WTC11 (cell line): ENCODE measurements around the gene FGF1. TPM values are rescaled to one million over a fixed set of nuclear protein-coding genes. Genes with fewer than 3 reads are reported as not detected.

Experiments
- ATAC-seq: fragments of 200-7000 bp; cut with Tn5 transposase; 2 replicates; pipeline ENCODE4 v1.10.0; 2021; ENCODE audit warnings: mild to moderate bottlenecking, moderate library complexity
- CTCF ChIA-PET: fragments of 300-600 bp; sonication (Branson Sonifier 250); formaldehyde crosslinking; loops from one replicate; lab custom pipeline; 2021; ENCODE audit warnings: antibody characterized with exemption; lab: Charles Lee
- POLR2A ChIA-PET: fragments of 350-600 bp; sonication (Branson Sonifier 250); formaldehyde crosslinking; loops from one replicate; lab custom pipeline; 2021; ENCODE audit warnings: antibody characterized with exemption; lab: Charles Lee
- DNase-seq: peaks from one replicate; pipeline ENCODE4 v3.0.0; 2021; ENCODE audit warnings: low spot score
- H3K27ac Mint-ChIP-seq: 2 replicates; pipeline ENCODE4 v1.8.0; 2021; ENCODE audit warnings: mixed read lengths
- H3K27me3 Mint-ChIP-seq: 2 replicates; pipeline ENCODE4 v1.8.0; 2021; ENCODE audit warnings: low read depth, mild to moderate bottlenecking, moderate library complexity, mixed read lengths
- H3K36me3 Mint-ChIP-seq: 2 replicates; pipeline ENCODE4 v1.8.0; 2021; ENCODE audit warnings: mixed read lengths
- H3K4me1 Mint-ChIP-seq: 2 replicates; pipeline ENCODE4 v1.8.0; 2022; ENCODE audit warnings: mixed read lengths
- H3K4me3 Mint-ChIP-seq: 2 replicates; pipeline ENCODE4 v1.8.0; 2021; ENCODE audit warnings: mild to moderate bottlenecking, moderate library complexity, mixed read lengths
- H3K9me3 Mint-ChIP-seq: 2 replicates; pipeline ENCODE4 v1.8.0; 2021; ENCODE audit warnings: mixed read lengths
- EMX1 ChIP-seq: fragments of 250-450 bp; sonication (Bioruptor Pico); IDR thresholded peaks from 2 replicates; pipeline ENCODE4 v1.8.0; 2021; ENCODE audit warnings: mild to moderate bottlenecking
- ESRRA ChIP-seq: sonication (generic); formaldehyde crosslinking; IDR thresholded peaks from 2 replicates; pipeline ENCODE4 v1.8.1; 2022; ENCODE audit warnings: mild to moderate bottlenecking, missing genetic modification reagents, borderline replicate concordance
- FOXK1 ChIP-seq: sonication (generic); formaldehyde crosslinking; IDR thresholded peaks from 2 replicates; pipeline ENCODE4 v1.8.0; 2022; ENCODE audit warnings: mild to moderate bottlenecking, moderate library complexity, missing genetic modification reagents
- GRHL2 ChIP-seq: fragments of 250-450 bp; sonication (Bioruptor Pico); IDR thresholded peaks from 2 replicates; pipeline ENCODE4 v1.8.0; 2022; ENCODE audit warnings: mild to moderate bottlenecking, moderate library complexity; ENCODE audit not compliant: insufficient replicate concordance, severe bottlenecking
- JUN ChIP-seq: sonication (generic); formaldehyde crosslinking; IDR thresholded peaks from 2 replicates; pipeline ENCODE4 v1.8.0; 2023; ENCODE audit warnings: mild to moderate bottlenecking, missing genetic modification reagents
- MXD4 ChIP-seq: fragments of 250-450 bp; sonication (Bioruptor Pico); IDR thresholded peaks from 2 replicates; pipeline ENCODE4 v1.8.0; 2021; ENCODE audit warnings: mild to moderate bottlenecking, moderate library complexity, borderline replicate concordance
- NFYB ChIP-seq: sonication (generic); formaldehyde crosslinking; conservative IDR thresholded peaks from 2 replicates; pipeline ENCODE4 v1.8.0; 2022; ENCODE audit warnings: low read depth, missing genetic modification reagents
- SP1 ChIP-seq: sonication (generic); formaldehyde crosslinking; conservative IDR thresholded peaks from 2 replicates; pipeline ENCODE4 v1.8.1; 2022; ENCODE audit warnings: missing genetic modification reagents
- TCF7 ChIP-seq: sonication (generic); formaldehyde crosslinking; IDR thresholded peaks from 2 replicates; pipeline ENCODE4 v1.8.0; 2022; ENCODE audit warnings: mild to moderate bottlenecking, low read depth, missing genetic modification reagents, moderate library complexity
- TEAD4 ChIP-seq: sonication (generic); formaldehyde crosslinking; IDR thresholded peaks from 2 replicates; pipeline ENCODE4 v1.8.0; 2022; ENCODE audit warnings: mild to moderate bottlenecking, missing genetic modification reagents
- ZBTB21 ChIP-seq: sonication (generic); formaldehyde crosslinking; IDR thresholded peaks from 2 replicates; pipeline ENCODE4 v1.8.1; 2023; ENCODE audit warnings: mild to moderate bottlenecking, missing genetic modification reagents, borderline replicate concordance
- ZNF121 ChIP-seq: sonication (generic); formaldehyde crosslinking; IDR thresholded peaks from 2 replicates; pipeline ENCODE4 v1.8.0; 2023; ENCODE audit warnings: missing genetic modification reagents
- ZNF232 ChIP-seq: sonication (generic); formaldehyde crosslinking; IDR thresholded peaks from 2 replicates; pipeline ENCODE4 v1.8.0; 2022; ENCODE audit warnings: mild to moderate bottlenecking, missing genetic modification reagents
- ZNF263 ChIP-seq: sonication (generic); formaldehyde crosslinking; IDR thresholded peaks from 2 replicates; pipeline ENCODE4 v1.8.1; 2022; ENCODE audit warnings: low read depth, mild to moderate bottlenecking, moderate library complexity, missing genetic modification reagents
- ZNF423 ChIP-seq: fragments of 250-450 bp; sonication (Bioruptor Pico); IDR thresholded peaks from 2 replicates; pipeline ENCODE4 v2.1.2; 2022; ENCODE audit warnings: mild to moderate bottlenecking, moderate library complexity
- total RNA-seq: library from RNA; stranded (reverse); gene quantifications from 3 replicates; pipeline ENCODE4 v1.2.3, GENCODE V29; 2021
- TF ChIP-seq, protein P1 (sequence below): sonication (generic); formaldehyde crosslinking; IDR thresholded peaks from 2 replicates; pipeline ENCODE4 v1.8.1; 2022; ENCODE audit warnings: mild to moderate bottlenecking, missing genetic modification reagents, moderate library complexity, borderline replicate concordance
- TF ChIP-seq, protein P2 (sequence below): sonication (generic); formaldehyde crosslinking; IDR thresholded peaks from 2 replicates; pipeline ENCODE4 v1.8.1; 2022; ENCODE audit warnings: low read depth, mild to moderate bottlenecking, moderate library complexity, missing genetic modification reagents, borderline replicate concordance
- TF ChIP-seq, protein P3 (sequence below): sonication (generic); formaldehyde crosslinking; IDR thresholded peaks from 2 replicates; pipeline ENCODE4 v1.8.1; 2022; ENCODE audit warnings: missing genetic modification reagents, borderline replicate concordance
- TF ChIP-seq, protein P4 (sequence below): sonication (generic); formaldehyde crosslinking; IDR thresholded peaks from 2 replicates; pipeline ENCODE4 v1.8.1; 2023; ENCODE audit warnings: mild to moderate bottlenecking, missing genetic modification reagents, moderate library complexity
- TF ChIP-seq, protein P5 (sequence below): fragments of 200-600 bp; IDR thresholded peaks from 2 replicates; pipeline ENCODE4 v1.8.0; 2022; ENCODE audit warnings: antibody characterized with exemption
- TF ChIP-seq, protein P6 (sequence below): fragments of 250-450 bp; sonication (Bioruptor Pico); IDR thresholded peaks from 2 replicates; pipeline ENCODE4 v1.9.0; 2021; ENCODE audit warnings: mild to moderate bottlenecking

The FGF1 gene
- total RNA-seq, 1 experiment from 2014 or later, result 0.55 TPM

DNA sequence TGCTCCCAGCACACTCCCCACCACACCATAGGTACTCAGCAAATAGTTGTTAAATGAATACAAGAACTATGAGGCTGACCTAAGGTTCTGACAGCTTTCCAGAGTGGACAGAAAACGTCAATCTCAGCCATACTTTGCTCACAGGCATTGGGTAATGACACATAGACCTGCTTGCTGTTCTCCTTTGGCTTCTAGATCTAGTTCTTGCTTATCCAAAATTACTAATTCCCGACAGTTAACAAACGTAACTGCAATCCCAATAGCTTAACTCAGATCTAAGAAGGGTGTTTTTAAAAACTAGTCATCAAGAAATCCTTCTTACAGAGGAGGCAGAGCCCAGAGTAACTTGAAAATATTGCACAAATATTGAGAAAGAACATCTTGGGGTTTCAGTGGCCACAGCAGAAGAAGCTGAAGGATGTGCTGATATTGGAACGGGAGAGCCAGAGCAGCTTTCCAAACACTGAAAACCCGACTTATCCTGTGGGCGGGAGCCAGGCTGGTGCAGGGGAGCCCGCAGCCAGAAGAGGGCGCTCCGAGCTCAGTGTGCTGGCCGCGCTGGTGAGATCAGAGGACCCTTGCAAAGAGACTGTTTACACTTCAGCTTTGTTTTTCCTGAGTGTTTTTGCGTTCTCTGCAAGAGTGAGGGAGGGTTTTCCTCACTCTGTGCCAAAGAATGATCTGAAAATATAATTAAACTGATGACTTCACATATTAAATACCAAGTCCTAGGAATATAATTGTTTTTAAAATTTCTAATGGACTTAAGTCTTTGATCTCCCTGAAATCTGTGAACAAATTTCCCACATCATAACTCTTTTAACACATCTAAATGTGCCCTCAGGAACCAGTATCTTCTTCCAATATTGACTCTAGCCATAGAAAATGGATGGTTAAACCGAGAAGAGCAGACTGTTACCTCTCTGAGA is 30.3 kb downstream of the FGF1 start:
- POLR2A ChIA-PET, result interaction anchor here (0.6 to 1.0 kb wide), 3 partner anchors 47 to 1063 kb away, joined by 3 to 4 read pairs (median 3); no protein-coding TSS in a partner anchor
- Mint-ChIP-seq H3K4me3 (no peak overlapping the region), H3K36me3 (no peaks in the 10 kb centered on the region)

DNA sequence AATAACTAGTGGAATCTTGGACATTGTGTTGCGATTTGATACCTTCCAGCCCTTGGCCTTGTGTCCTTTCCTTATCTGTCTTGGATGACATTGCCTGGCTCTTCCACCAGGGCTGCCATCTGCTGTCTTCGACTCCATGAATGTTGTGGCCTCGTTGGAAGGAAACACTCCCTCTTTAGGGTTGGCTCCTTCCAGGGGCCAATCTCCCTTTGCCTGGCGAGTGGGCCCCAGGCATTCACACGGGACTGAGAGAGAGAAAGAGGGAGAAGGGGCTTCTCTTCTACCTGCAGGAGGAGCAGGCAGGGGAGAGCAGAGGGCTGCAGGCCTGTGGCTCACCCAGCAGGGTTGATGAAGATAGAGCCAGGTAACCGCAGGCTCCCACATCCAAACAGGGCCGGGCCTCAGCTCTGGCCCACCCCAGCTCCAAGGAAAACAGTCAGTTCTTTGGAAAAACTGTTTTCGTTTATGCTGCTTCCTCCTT is 31.3 kb downstream of the FGF1 start:
- ChIA-PET CTCF (interaction anchor here (0.6 to 3.7 kb wide), 20 partner anchors 10 to 572 kb away, joined by 3 to 240 read pairs (median 13); partner anchors contain the start of gene FGF1), POLR2A (no interaction called here)
- Mint-ChIP-seq H3K27me3 (no peaks in the 10 kb centered on the region), H3K27ac (peak overlapping the region; percentile 71; the same call in 1 of the 2 replicates), H3K36me3 (no peaks in the 10 kb centered on the region), H3K4me1 (peaks cover 14% of the 10 kb centered on the region), H3K4me3 (no peak overlapping the region), H3K9me3 (no peaks in the 10 kb centered on the region)
- DNase-seq, result no peak
- peak; percentile 60 for ATAC-seq
- TF ChIP-seq GRHL2 (CRISPR knock-in tag), result no peak
- no peak for TF ChIP-seq ZNF121 (CRISPR knock-in tag)
- no peak for TF ChIP-seq ZNF232 (CRISPR knock-in tag)
- TF ChIP-seq EMX1 (CRISPR knock-in tag), result no peak
- no peak for TF ChIP-seq TCF7
- TF ChIP-seq ZNF263 (CRISPR knock-in tag), result no peak
- TF ChIP-seq, protein P1, sequence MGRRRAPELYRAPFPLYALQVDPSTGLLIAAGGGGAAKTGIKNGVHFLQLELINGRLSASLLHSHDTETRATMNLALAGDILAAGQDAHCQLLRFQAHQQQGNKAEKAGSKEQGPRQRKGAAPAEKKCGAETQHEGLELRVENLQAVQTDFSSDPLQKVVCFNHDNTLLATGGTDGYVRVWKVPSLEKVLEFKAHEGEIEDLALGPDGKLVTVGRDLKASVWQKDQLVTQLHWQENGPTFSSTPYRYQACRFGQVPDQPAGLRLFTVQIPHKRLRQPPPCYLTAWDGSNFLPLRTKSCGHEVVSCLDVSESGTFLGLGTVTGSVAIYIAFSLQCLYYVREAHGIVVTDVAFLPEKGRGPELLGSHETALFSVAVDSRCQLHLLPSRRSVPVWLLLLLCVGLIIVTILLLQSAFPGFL (CRISPR knock-in tag), result no peak
- TF ChIP-seq ESRRA (CRISPR knock-in tag), result no peak
- no peak for TF ChIP-seq ZNF423 (CRISPR knock-in tag)
- no peak for TF ChIP-seq ZBTB21
- TF ChIP-seq NFYB (CRISPR knock-in tag), result no peak
- TF ChIP-seq, protein P2, sequence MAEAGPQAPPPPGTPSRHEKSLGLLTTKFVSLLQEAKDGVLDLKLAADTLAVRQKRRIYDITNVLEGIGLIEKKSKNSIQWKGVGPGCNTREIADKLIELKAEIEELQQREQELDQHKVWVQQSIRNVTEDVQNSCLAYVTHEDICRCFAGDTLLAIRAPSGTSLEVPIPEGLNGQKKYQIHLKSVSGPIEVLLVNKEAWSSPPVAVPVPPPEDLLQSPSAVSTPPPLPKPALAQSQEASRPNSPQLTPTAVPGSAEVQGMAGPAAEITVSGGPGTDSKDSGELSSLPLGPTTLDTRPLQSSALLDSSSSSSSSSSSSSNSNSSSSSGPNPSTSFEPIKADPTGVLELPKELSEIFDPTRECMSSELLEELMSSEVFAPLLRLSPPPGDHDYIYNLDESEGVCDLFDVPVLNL (CRISPR knock-in tag), result no peak
- TF ChIP-seq, protein P3, sequence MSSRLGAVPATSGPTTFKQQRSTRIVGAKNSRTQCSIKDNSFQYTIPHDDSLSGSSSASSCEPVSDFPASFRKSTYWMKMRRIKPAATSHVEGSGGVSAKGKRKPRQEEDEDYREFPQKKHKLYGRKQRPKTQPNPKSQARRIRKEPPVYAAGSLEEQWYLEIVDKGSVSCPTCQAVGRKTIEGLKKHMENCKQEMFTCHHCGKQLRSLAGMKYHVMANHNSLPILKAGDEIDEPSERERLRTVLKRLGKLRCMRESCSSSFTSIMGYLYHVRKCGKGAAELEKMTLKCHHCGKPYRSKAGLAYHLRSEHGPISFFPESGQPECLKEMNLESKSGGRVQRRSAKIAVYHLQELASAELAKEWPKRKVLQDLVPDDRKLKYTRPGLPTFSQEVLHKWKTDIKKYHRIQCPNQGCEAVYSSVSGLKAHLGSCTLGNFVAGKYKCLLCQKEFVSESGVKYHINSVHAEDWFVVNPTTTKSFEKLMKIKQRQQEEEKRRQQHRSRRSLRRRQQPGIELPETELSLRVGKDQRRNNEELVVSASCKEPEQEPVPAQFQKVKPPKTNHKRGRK, result no peak
- TF ChIP-seq, protein P4, sequence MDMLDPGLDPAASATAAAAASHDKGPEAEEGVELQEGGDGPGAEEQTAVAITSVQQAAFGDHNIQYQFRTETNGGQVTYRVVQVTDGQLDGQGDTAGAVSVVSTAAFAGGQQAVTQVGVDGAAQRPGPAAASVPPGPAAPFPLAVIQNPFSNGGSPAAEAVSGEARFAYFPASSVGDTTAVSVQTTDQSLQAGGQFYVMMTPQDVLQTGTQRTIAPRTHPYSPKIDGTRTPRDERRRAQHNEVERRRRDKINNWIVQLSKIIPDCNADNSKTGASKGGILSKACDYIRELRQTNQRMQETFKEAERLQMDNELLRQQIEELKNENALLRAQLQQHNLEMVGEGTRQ (CRISPR knock-in tag), result no peak
- no peak for TF ChIP-seq JUN (CRISPR knock-in tag)

More for the DNA sequence above, 30.3 kb downstream of the FGF1 start:
- ATAC-seq (peak; percentile 90), DNase-seq (peak; percentile 88)
- Mint-ChIP-seq H3K4me1 (peaks cover 14% of the 10 kb centered on the region), H3K27ac (no peak overlapping the region), H3K9me3 (no peaks in the 10 kb centered on the region), H3K27me3 (no peaks in the 10 kb centered on the region)
- TF ChIP-seq, protein P5, sequence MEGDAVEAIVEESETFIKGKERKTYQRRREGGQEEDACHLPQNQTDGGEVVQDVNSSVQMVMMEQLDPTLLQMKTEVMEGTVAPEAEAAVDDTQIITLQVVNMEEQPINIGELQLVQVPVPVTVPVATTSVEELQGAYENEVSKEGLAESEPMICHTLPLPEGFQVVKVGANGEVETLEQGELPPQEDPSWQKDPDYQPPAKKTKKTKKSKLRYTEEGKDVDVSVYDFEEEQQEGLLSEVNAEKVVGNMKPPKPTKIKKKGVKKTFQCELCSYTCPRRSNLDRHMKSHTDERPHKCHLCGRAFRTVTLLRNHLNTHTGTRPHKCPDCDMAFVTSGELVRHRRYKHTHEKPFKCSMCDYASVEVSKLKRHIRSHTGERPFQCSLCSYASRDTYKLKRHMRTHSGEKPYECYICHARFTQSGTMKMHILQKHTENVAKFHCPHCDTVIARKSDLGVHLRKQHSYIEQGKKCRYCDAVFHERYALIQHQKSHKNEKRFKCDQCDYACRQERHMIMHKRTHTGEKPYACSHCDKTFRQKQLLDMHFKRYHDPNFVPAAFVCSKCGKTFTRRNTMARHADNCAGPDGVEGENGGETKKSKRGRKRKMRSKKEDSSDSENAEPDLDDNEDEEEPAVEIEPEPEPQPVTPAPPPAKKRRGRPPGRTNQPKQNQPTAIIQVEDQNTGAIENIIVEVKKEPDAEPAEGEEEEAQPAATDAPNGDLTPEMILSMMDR, result peak; percentile 93
- no peak for TF ChIP-seq SP1
- 0 out of 2 replicates have a peak, but pooled peaks have one; percentile 40 for TF ChIP-seq FOXK1 (CRISPR knock-in tag)
- TF ChIP-seq EMX1 (CRISPR knock-in tag), result no peak
- TF ChIP-seq, protein P6, sequence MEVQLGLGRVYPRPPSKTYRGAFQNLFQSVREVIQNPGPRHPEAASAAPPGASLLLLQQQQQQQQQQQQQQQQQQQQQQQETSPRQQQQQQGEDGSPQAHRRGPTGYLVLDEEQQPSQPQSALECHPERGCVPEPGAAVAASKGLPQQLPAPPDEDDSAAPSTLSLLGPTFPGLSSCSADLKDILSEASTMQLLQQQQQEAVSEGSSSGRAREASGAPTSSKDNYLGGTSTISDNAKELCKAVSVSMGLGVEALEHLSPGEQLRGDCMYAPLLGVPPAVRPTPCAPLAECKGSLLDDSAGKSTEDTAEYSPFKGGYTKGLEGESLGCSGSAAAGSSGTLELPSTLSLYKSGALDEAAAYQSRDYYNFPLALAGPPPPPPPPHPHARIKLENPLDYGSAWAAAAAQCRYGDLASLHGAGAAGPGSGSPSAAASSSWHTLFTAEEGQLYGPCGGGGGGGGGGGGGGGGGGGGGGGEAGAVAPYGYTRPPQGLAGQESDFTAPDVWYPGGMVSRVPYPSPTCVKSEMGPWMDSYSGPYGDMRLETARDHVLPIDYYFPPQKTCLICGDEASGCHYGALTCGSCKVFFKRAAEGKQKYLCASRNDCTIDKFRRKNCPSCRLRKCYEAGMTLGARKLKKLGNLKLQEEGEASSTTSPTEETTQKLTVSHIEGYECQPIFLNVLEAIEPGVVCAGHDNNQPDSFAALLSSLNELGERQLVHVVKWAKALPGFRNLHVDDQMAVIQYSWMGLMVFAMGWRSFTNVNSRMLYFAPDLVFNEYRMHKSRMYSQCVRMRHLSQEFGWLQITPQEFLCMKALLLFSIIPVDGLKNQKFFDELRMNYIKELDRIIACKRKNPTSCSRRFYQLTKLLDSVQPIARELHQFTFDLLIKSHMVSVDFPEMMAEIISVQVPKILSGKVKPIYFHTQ, result no peak
- TF ChIP-seq TEAD4 (CRISPR knock-in tag), result no peak
- no peak for TF ChIP-seq ZNF423 (CRISPR knock-in tag)
- no peak for TF ChIP-seq MXD4 (CRISPR knock-in tag)
- CTCF ChIA-PET, result interaction anchor here (0.6 to 3.7 kb wide), 76 partner anchors 9 to 686 kb away, joined by 3 to 240 read pairs (median 4); partner anchors contain the start of genes FGF1, GNPDA1 and RNF14
